SK-N-SH (cell line): ENCODE data around the gene VANGL1. TPM values are rescaled to one million over a fixed set of nuclear protein-coding genes. Genes with fewer than 3 reads are reported as not detected.

Experiments used
- CTCF ChIA-PET: fragments of 300-600, 350-600 bp; formaldehyde crosslinking; extraction: SDS; loops from one replicate; lab custom pipeline; 2021; lab: Yijun Ruan, JAX
- POLR2A ChIA-PET: fragments of 350-600 bp; sonication (Branson Sonifier 250); formaldehyde crosslinking; extraction: SDS; loops from one replicate; lab custom pipeline; 2020; ENCODE audit warnings: antibody characterized with exemption, inconsistent platforms; lab: Yijun Ruan, JAX
- DNase-seq: peaks from one replicate; pipeline ENCODE4 v3.0.0; 2012
- H2AFZ ChIP-seq: fragments of 200-600 bp; sonication (generic); 2 replicates; pipeline ENCODE4 v1.8.1; 2016; ENCODE audit warnings: antibody characterized with exemption, mild to moderate bottlenecking, low read depth
- H3F3A ChIP-seq: fragments of 200-600 bp; sonication (generic); replicated peaks from 2 replicates; pipeline ENCODE3; 2016; ENCODE audit warnings: antibody characterized with exemption, mild to moderate bottlenecking; ENCODE audit not compliant: insufficient read depth
- H3K27ac ChIP-seq, 2 experiments: fragments of 200-500 bp in 1 of 2; fragments of 200-600 bp in 1 of 2; sonication (Bioruptor generic) in 1 of 2; sonication (generic), shearing (Covaris generic) in 1 of 2; 2 replicates each; pipeline versions ENCODE4 v1.5.1 to v1.6.1; 2014 to 2016; ENCODE audit warnings: low read depth in 2 of 2, inconsistent platforms in 1 of 2, low read length in 1 of 2, mild to moderate bottlenecking in 1 of 2, mixed read lengths in 1 of 2
- H3K27me3 ChIP-seq: fragments of 200-600 bp; sonication (generic), shearing (Covaris generic); 2 replicates; pipeline ENCODE4 v1.6.1; 2016; ENCODE audit warnings: mixed run types; ENCODE audit not compliant: insufficient read depth
- H3K36me3 ChIP-seq, 2 experiments: fragments of 200-500 bp in 1 of 2; fragments of 200-600 bp in 1 of 2; sonication (Bioruptor generic) in 1 of 2; sonication (generic) in 1 of 2; replicated peaks in 1 of 2; 2 replicates each; pipeline versions ENCODE3 to v1.5.1; 2014 to 2016; ENCODE audit warnings: low read length in 1 of 2, mild to moderate bottlenecking in 1 of 2; ENCODE audit not compliant: insufficient read depth in 2 of 2, control insufficient read depth in 1 of 2
- H3K4me1 ChIP-seq, 2 experiments: fragments of 200-500 bp in 1 of 2; fragments of 200-600 bp in 1 of 2; sonication (Bioruptor generic) in 1 of 2; sonication (generic), shearing (Covaris generic) in 1 of 2; 2 replicates each; pipeline versions ENCODE4 v1.5.1 to v1.6.1; 2014 to 2016; ENCODE audit warnings: low read depth in 1 of 2, low read length in 1 of 2, mixed run types in 1 of 2; ENCODE audit not compliant: insufficient read depth in 2 of 2, control insufficient read depth in 1 of 2
- H3K4me2 ChIP-seq: fragments of 200-600 bp; sonication (generic), shearing (Covaris generic); 2 replicates; pipeline ENCODE4 v1.6.1; 2017; ENCODE audit warnings: mixed run types
- H3K4me3 ChIP-seq, 2 experiments: fragments of 200-500 bp in 1 of 2; fragments of 200-600 bp in 1 of 2; sonication (Bioruptor generic) in 1 of 2; sonication (generic), shearing (Covaris generic) in 1 of 2; 2 replicates each; pipeline versions ENCODE4 v1.5.1 to v1.8.1; 2014 to 2016; ENCODE audit warnings: low read depth in 2 of 2, inconsistent platforms in 1 of 2, low read length in 1 of 2, mild to moderate bottlenecking in 1 of 2, mixed read lengths in 1 of 2, moderate library complexity in 1 of 2
- H3K79me2 ChIP-seq: fragments of 200-600 bp; sonication (generic); 2 replicates; pipeline ENCODE4 v1.8.1; 2017; ENCODE audit warnings: mild to moderate bottlenecking; ENCODE audit not compliant: insufficient read depth
- H3K9ac ChIP-seq: fragments of 200-600 bp; sonication (generic); 2 replicates; pipeline ENCODE4 v1.6.1; 2017; ENCODE audit warnings: mixed run types
- H3K9me2 ChIP-seq: fragments of 200-600 bp; sonication (generic); 2 replicates; pipeline ENCODE4 v1.6.1; 2017; ENCODE audit warnings: mixed run types
- H3K9me3 ChIP-seq: fragments of 200-600 bp; sonication (generic); 2 replicates; pipeline ENCODE4 v1.6.1; 2017; ENCODE audit warnings: mixed run types, mild to moderate bottlenecking, moderate library complexity
- H4K20me1 ChIP-seq: fragments of 200-600 bp; sonication (generic); 2 replicates; pipeline ENCODE4 v1.6.1; 2017; ENCODE audit warnings: mild to moderate bottlenecking, mixed run types; ENCODE audit not compliant: insufficient read depth
- CHD2 ChIP-seq: fragments of 150-350 bp; IDR thresholded peaks from 2 replicates; pipeline ENCODE4 v1.6.1; 2018; ENCODE audit warnings: low read length; ENCODE audit not compliant: partially characterized antibody
- ELF1 ChIP-seq: IDR thresholded peaks from 2 replicates; pipeline ENCODE4 v1.4.0; 2012
- EP300 ChIP-seq, 2 experiments: IDR thresholded peaks; 2 replicates each; pipeline versions ENCODE4 v1.4.0 to v1.6.1; 2012; ENCODE audit warnings: borderline replicate concordance in 1 of 2, low read depth in 1 of 2, low read length in 1 of 2
- EZH2phosphoT487 ChIP-seq: fragments of 200-600 bp; sonication (generic); IDR thresholded peaks from 2 replicates; pipeline ENCODE4 v1.6.1; 2017; ENCODE audit warnings: low read depth, mixed run types, mild to moderate bottlenecking, antibody characterized with exemption, moderate library complexity, borderline replicate concordance
- FOSL2 ChIP-seq: IDR thresholded peaks from 2 replicates; pipeline ENCODE4 v1.4.0; 2012; ENCODE audit warnings: low read depth, mild to moderate bottlenecking, moderate library complexity, borderline replicate concordance
- FOXM1 ChIP-seq: IDR thresholded peaks from 2 replicates; pipeline ENCODE4 v1.4.0; 2012; ENCODE audit warnings: low read depth, mild to moderate bottlenecking
- JUND ChIP-seq: IDR thresholded peaks from 2 replicates; pipeline ENCODE4 v1.4.0; 2012
- MEF2A ChIP-seq: IDR thresholded peaks from 2 replicates; pipeline ENCODE4 v1.4.0; 2012; ENCODE audit warnings: low read depth, borderline replicate concordance
- MXI1 ChIP-seq: IDR thresholded peaks from 2 replicates; pipeline ENCODE4 v1.6.1; 2012; ENCODE audit warnings: mild to moderate bottlenecking, low read depth, low read length, improper control_type of control experiment
- NFIC ChIP-seq: IDR thresholded peaks from 2 replicates; pipeline ENCODE4 v1.4.0; 2012; ENCODE audit warnings: borderline replicate concordance
- RFX5 ChIP-seq: IDR thresholded peaks from 2 replicates; pipeline ENCODE4 v1.6.1; 2012; ENCODE audit warnings: mild to moderate bottlenecking, improper control_type of control experiment, low read length
- TCF12 ChIP-seq: IDR thresholded peaks from 2 replicates; pipeline ENCODE4 v1.4.0; 2012
- TEAD4 ChIP-seq: IDR thresholded peaks from 2 replicates; pipeline ENCODE4 v1.4.0; 2012; ENCODE audit warnings: mild to moderate bottlenecking, borderline replicate concordance; ENCODE audit not compliant: insufficient read depth
- YY1 ChIP-seq: IDR thresholded peaks from 2 replicates; pipeline ENCODE4 v1.4.0; 2012; ENCODE audit warnings: low read depth, mild to moderate bottlenecking
- WGBS: methylation state at CpG from one replicate; pipeline ENCODE4 v1.1.6; 2017; ENCODE audit warnings: low lambda C conversion rate; 5-methylcytosine and 5-hydroxymethylcytosine counted together
- polyA plus RNA-seq, 3 experiments: library from polyadenylated mRNA; depleted of rRNA; stranded (reverse); fragments of >200 nt; gene quantifications; 2 replicates each; pipeline ENCODE4 v1.2.3, GENCODE V29; 2012
- TF ChIP-seq, protein P1 (sequence below): fragments of 150-350 bp; IDR thresholded peaks from 2 replicates; pipeline ENCODE4 v1.6.1; 2017; ENCODE audit warnings: antibody characterized with exemption, low read length, low read depth, borderline replicate concordance
- TF ChIP-seq, protein P2 (sequence below): IDR thresholded peaks from 2 replicates; pipeline ENCODE4 v1.6.1; 2012; ENCODE audit warnings: mild to moderate bottlenecking, low read depth, low read length, moderate library complexity
- TF ChIP-seq, protein P3 (sequence below): IDR thresholded peaks from 2 replicates; pipeline ENCODE4 v1.4.0; 2012; ENCODE audit warnings: low read depth, borderline replicate concordance
- TF ChIP-seq, protein P4 (sequence below): fragments of 150-350 bp; IDR thresholded peaks from 2 replicates; pipeline ENCODE4 v1.6.1; 2016; ENCODE audit warnings: mild to moderate bottlenecking, low read depth, low read length
- TF ChIP-seq, protein P5 (sequence below): fragments of 200-600 bp; sonication (generic); IDR thresholded peaks from 2 replicates; pipeline ENCODE4 v1.6.1; 2017; ENCODE audit warnings: antibody characterized with exemption, mild to moderate bottlenecking, moderate library complexity

The VANGL1 gene
- polyA plus RNA-seq, 1 of the 3 experiments (the other 2 are of a cell fraction), result 5.4 TPM

DNA sequence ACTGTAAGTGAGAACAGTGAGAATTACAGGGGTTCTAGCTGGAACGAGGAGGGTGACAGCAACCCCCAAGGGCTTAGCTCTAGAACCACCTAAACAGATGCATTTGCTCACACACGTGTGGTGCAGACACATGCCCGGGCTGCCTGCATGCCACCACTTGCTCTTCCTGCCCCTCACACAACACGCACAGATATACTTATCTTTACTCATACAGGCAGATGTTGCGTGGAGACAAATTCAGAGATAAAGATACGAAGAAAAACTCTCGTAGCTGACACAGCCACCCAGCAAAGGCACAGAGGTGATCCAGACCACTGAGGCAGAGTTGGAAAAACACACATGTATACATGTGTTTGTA lies 13.5 kb downstream of the VANGL1 start (continued):
- TF ChIP-seq, protein P1, sequence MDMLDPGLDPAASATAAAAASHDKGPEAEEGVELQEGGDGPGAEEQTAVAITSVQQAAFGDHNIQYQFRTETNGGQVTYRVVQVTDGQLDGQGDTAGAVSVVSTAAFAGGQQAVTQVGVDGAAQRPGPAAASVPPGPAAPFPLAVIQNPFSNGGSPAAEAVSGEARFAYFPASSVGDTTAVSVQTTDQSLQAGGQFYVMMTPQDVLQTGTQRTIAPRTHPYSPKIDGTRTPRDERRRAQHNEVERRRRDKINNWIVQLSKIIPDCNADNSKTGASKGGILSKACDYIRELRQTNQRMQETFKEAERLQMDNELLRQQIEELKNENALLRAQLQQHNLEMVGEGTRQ, result no peak
- TF ChIP-seq RFX5 (no peak), TCF12 (no peak), NFIC (no peak)

DNA sequence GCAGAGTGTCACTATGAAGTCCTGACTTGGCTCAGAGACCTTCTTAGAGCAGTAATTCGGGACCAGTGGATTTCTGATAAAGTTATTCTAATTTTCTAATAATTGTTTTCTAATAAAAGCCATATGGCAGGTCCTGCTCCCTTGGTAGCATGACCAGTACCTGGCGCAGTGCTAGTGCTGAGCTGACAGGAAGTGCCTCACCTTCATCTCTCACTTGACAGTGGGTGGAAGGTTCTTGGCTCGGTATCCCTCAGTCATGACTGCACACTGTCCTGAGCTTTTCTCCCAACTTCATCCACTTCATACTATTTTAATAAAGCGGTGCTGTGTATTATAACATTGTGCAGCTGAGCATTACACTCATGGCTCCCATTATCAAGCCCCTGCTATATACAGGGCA lies 14.1 kb downstream of the VANGL1 start:
- no peak overlapping the region for H3K4me3 ChIP-seq
- H3K4me1 ChIP-seq, result peaks cover 0 to 28% of the 10 kb centered on the region in 2 experiments; a peak in 1 of 4 replicates
- CTCF ChIA-PET, result interaction anchor here (1.0 to 1.2 kb wide), 2 partner anchors 8 to 60 kb away, joined by 4 read pairs; no protein-coding TSS in a partner anchor
- H3K9me3 ChIP-seq, result no peaks in the 10 kb centered on the region
- H4K20me1 ChIP-seq, result 0 out of 2 replicates have a peak, but pooled peaks cover 3% of the 10 kb centered on the region
- POLR2A ChIA-PET, result no interaction called here
- H3K4me2 ChIP-seq, result no peak overlapping the region
- 98% methylated on average over 4 of the region's 4 CpGs for WGBS
- DNase-seq, result no peak
- H3K27ac ChIP-seq, result no peak overlapping the region
- H3K9me2 ChIP-seq, result no peaks in the 10 kb centered on the region
- no peaks in the 10 kb centered on the region for H3K27me3 ChIP-seq
- no peak overlapping the region for H3K9ac ChIP-seq
- TF ChIP-seq CHD2 (no peak), MEF2A (no peak), NFIC (no peak), FOSL2 (no peak), TCF12 (no peak), TEAD4 (no peak), RFX5 (no peak), EP300 (IDR thresholded peaks at IDR 0.05; ENCODE audit: borderline replicate concordance in 1 of 2, low read depth in 1 of 2, low read length in 1 of 2) (no peak), JUND (no peak), EZH2phosphoT487 (no peak), ELF1 (no peak), FOXM1 (no peak), MXI1 (no peak), YY1 (no peak)
- TF ChIP-seq, protein P2, sequence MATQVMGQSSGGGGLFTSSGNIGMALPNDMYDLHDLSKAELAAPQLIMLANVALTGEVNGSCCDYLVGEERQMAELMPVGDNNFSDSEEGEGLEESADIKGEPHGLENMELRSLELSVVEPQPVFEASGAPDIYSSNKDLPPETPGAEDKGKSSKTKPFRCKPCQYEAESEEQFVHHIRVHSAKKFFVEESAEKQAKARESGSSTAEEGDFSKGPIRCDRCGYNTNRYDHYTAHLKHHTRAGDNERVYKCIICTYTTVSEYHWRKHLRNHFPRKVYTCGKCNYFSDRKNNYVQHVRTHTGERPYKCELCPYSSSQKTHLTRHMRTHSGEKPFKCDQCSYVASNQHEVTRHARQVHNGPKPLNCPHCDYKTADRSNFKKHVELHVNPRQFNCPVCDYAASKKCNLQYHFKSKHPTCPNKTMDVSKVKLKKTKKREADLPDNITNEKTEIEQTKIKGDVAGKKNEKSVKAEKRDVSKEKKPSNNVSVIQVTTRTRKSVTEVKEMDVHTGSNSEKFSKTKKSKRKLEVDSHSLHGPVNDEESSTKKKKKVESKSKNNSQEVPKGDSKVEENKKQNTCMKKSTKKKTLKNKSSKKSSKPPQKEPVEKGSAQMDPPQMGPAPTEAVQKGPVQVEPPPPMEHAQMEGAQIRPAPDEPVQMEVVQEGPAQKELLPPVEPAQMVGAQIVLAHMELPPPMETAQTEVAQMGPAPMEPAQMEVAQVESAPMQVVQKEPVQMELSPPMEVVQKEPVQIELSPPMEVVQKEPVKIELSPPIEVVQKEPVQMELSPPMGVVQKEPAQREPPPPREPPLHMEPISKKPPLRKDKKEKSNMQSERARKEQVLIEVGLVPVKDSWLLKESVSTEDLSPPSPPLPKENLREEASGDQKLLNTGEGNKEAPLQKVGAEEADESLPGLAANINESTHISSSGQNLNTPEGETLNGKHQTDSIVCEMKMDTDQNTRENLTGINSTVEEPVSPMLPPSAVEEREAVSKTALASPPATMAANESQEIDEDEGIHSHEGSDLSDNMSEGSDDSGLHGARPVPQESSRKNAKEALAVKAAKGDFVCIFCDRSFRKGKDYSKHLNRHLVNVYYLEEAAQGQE, result no peak
- TF ChIP-seq, protein P3, sequence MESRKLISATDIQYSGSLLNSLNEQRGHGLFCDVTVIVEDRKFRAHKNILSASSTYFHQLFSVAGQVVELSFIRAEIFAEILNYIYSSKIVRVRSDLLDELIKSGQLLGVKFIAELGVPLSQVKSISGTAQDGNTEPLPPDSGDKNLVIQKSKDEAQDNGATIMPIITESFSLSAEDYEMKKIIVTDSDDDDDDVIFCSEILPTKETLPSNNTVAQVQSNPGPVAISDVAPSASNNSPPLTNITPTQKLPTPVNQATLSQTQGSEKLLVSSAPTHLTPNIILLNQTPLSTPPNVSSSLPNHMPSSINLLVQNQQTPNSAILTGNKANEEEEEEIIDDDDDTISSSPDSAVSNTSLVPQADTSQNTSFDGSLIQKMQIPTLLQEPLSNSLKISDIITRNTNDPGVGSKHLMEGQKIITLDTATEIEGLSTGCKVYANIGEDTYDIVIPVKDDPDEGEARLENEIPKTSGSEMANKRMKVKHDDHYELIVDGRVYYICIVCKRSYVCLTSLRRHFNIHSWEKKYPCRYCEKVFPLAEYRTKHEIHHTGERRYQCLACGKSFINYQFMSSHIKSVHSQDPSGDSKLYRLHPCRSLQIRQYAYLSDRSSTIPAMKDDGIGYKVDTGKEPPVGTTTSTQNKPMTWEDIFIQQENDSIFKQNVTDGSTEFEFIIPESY, result no peak
- TF ChIP-seq, protein P4, sequence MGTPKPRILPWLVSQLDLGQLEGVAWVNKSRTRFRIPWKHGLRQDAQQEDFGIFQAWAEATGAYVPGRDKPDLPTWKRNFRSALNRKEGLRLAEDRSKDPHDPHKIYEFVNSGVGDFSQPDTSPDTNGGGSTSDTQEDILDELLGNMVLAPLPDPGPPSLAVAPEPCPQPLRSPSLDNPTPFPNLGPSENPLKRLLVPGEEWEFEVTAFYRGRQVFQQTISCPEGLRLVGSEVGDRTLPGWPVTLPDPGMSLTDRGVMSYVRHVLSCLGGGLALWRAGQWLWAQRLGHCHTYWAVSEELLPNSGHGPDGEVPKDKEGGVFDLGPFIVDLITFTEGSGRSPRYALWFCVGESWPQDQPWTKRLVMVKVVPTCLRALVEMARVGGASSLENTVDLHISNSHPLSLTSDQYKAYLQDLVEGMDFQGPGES, result no peak
- TF ChIP-seq, protein P5, sequence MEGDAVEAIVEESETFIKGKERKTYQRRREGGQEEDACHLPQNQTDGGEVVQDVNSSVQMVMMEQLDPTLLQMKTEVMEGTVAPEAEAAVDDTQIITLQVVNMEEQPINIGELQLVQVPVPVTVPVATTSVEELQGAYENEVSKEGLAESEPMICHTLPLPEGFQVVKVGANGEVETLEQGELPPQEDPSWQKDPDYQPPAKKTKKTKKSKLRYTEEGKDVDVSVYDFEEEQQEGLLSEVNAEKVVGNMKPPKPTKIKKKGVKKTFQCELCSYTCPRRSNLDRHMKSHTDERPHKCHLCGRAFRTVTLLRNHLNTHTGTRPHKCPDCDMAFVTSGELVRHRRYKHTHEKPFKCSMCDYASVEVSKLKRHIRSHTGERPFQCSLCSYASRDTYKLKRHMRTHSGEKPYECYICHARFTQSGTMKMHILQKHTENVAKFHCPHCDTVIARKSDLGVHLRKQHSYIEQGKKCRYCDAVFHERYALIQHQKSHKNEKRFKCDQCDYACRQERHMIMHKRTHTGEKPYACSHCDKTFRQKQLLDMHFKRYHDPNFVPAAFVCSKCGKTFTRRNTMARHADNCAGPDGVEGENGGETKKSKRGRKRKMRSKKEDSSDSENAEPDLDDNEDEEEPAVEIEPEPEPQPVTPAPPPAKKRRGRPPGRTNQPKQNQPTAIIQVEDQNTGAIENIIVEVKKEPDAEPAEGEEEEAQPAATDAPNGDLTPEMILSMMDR, result no peak
- peaks cover 22% of the 10 kb centered on the region for H3K79me2 ChIP-seq
- H3F3A ChIP-seq, result no peaks in the 10 kb centered on the region
- H2AFZ ChIP-seq, result no peak overlapping the region
- H3K36me3 ChIP-seq, result peaks cover 27 to 30% of the 10 kb centered on the region in 2 experiments
